HUES48 (cell line): ENCODE data around the gene GRIA2.

Experiments
- H3K27ac ChIP-seq: one replicate; pipeline ENCODE4 v1.7.0; 2013; ENCODE audit warnings: low read depth, low read length, inconsistent platforms
- H3K27me3 ChIP-seq: 2 replicates; pipeline ENCODE4 v1.6.1; 2013; ENCODE audit warnings: mild to moderate bottlenecking, low read length; ENCODE audit not compliant: control insufficient read depth, insufficient read depth
- H3K36me3 ChIP-seq: 2 replicates; pipeline ENCODE4 v1.6.1; 2013; ENCODE audit warnings: low read length; ENCODE audit not compliant: control insufficient read depth, insufficient read depth
- H3K4me1 ChIP-seq: 2 replicates; pipeline ENCODE4 v1.6.1; 2013; ENCODE audit warnings: mild to moderate bottlenecking, low read length; ENCODE audit not compliant: control insufficient read depth, insufficient read depth
- H3K4me3 ChIP-seq: 2 replicates; pipeline ENCODE4 v1.5.1; 2013; ENCODE audit warnings: mild to moderate bottlenecking, low read depth, low read length
- H3K9ac ChIP-seq: 2 replicates; pipeline ENCODE4 v1.6.1; 2013; ENCODE audit warnings: mild to moderate bottlenecking, low read depth, low read length, moderate library complexity
- H3K9me3 ChIP-seq: 2 replicates; pipeline ENCODE4 v1.6.1; 2013; ENCODE audit warnings: low read length; ENCODE audit not compliant: control insufficient read depth, insufficient read depth

The GRIA2 gene

GRCh38 chr4:157221895-157222770 lies 1.6 kb downstream of the GRIA2 start:
- no peaks in the 10 kb centered on the region for H3K9me3 ChIP-seq
- H3K27ac ChIP-seq = no peak overlapping the region
- peaks cover 3% of the 10 kb centered on the region; the same call in 1 of the 2 replicates for H3K4me1 ChIP-seq
- H3K27me3 ChIP-seq = peaks cover 72% of the 10 kb centered on the region
- H3K9ac ChIP-seq = no peak overlapping the region
- peak overlapping the region; percentile 69 for H3K4me3 ChIP-seq
- H3K36me3 ChIP-seq = no peaks in the 10 kb centered on the region

GRCh38 chr4:157222771-157223160 lies 2.2 kb downstream of the GRIA2 start:
- Histone ChIP-seq H3K4me1 (peaks cover 3% of the 10 kb centered on the region; the same call in 1 of the 2 replicates), H3K4me3 (peak overlapping the region; percentile 69), H3K27ac (no peak overlapping the region), H3K9me3 (no peaks in the 10 kb centered on the region), H3K27me3 (peaks cover 72% of the 10 kb centered on the region), H3K36me3 (no peaks in the 10 kb centered on the region), H3K9ac (no peak overlapping the region)

- H3K4me3 ChIP-seq = no peak overlapping the region
- no peaks in the 10 kb centered on the region for H3K9me3 ChIP-seq
- H3K27ac ChIP-seq = no peak overlapping the region
- H3K36me3 ChIP-seq = no peaks in the 10 kb centered on the region
- H3K4me1 ChIP-seq = peaks cover 3% of the 10 kb centered on the region; the same call in 1 of the 2 replicates
- peaks cover 67% of the 10 kb centered on the region for H3K27me3 ChIP-seq
- no peak overlapping the region for H3K9ac ChIP-seq
These were observed 2.9 kb downstream of the GRIA2 start for GRCh38 chr4:157223456-157223855.

GRCh38 chr4:157225096-157225495 lies 4.6 kb downstream of the GRIA2 start:
- Histone ChIP-seq H3K4me3 (no peak overlapping the region), H3K36me3 (no peaks in the 10 kb centered on the region), H3K27me3 (peaks cover 51% of the 10 kb centered on the region)

GRCh38 chr4:157226035-157226434 lies 5.5 kb downstream of the GRIA2 start:
- Histone ChIP-seq H3K4me1 (0 out of 2 replicates have a peak, but pooled peaks cover under 1% of the 10 kb centered on the region), H3K27me3 (peaks cover 41% of the 10 kb centered on the region), H3K4me3 (no peak overlapping the region), H3K9ac (no peak overlapping the region), H3K9me3 (no peaks in the 10 kb centered on the region), H3K27ac (no peak overlapping the region), H3K36me3 (no peaks in the 10 kb centered on the region)

More at GRCh38 chr4:157225096-157225495, 4.6 kb downstream of the GRIA2 start:
- H3K9me3 ChIP-seq = no peaks in the 10 kb centered on the region
- no peak overlapping the region for H3K27ac ChIP-seq
- no peak overlapping the region for H3K9ac ChIP-seq
- H3K4me1 ChIP-seq = 0 out of 2 replicates have a peak, but pooled peaks cover 3% of the 10 kb centered on the region

GRCh38 chr4:157226601-157227000 lies 6.1 kb downstream of the GRIA2 start:
- Histone ChIP-seq H3K27me3 (peaks cover 35% of the 10 kb centered on the region), H3K27ac (no peak overlapping the region), H3K4me1 (no peaks in the 10 kb centered on the region), H3K36me3 (no peaks in the 10 kb centered on the region), H3K9me3 (no peaks in the 10 kb centered on the region), H3K4me3 (no peak overlapping the region), H3K9ac (no peak overlapping the region)

- Histone ChIP-seq H3K27ac (no peak overlapping the region), H3K4me3 (no peak overlapping the region), H3K9ac (no peak overlapping the region), H3K4me1 (no peaks in the 10 kb centered on the region), H3K36me3 (no peaks in the 10 kb centered on the region), H3K27me3 (no peaks in the 10 kb centered on the region), H3K9me3 (no peaks in the 10 kb centered on the region)
These were observed 11.0 kb downstream of the GRIA2 start for GRCh38 chr4:157231525-157231924.

GRCh38 chr4:157242871-157243270 lies 22.3 kb downstream of the GRIA2 start:
- Histone ChIP-seq H3K9me3 (no peaks in the 10 kb centered on the region), H3K36me3 (no peaks in the 10 kb centered on the region), H3K27ac (no peak overlapping the region), H3K27me3 (peaks cover 5% of the 10 kb centered on the region; the same call in 1 of the 2 replicates), H3K4me3 (no peak overlapping the region), H3K9ac (no peak overlapping the region), H3K4me1 (no peaks in the 10 kb centered on the region)

GRCh38 chr4:157244348-157244747 lies 23.8 kb downstream of the GRIA2 start:
- no peak overlapping the region for H3K4me3 ChIP-seq

GRCh38 chr4:157245351-157245750 lies 24.8 kb downstream of the GRIA2 start:
- no peak overlapping the region for H3K9ac ChIP-seq
- H3K9me3 ChIP-seq = no peaks in the 10 kb centered on the region
- no peak overlapping the region for H3K27ac ChIP-seq
- H3K4me1 ChIP-seq = no peaks in the 10 kb centered on the region
- H3K36me3 ChIP-seq = no peaks in the 10 kb centered on the region
- no peak overlapping the region for H3K4me3 ChIP-seq
- peaks cover 5% of the 10 kb centered on the region; the same call in 1 of the 2 replicates for H3K27me3 ChIP-seq

More at GRCh38 chr4:157244348-157244747, 23.8 kb downstream of the GRIA2 start:
- H3K36me3 ChIP-seq = no peaks in the 10 kb centered on the region
- no peak overlapping the region for H3K27ac ChIP-seq
- H3K9ac ChIP-seq = no peak overlapping the region
- no peaks in the 10 kb centered on the region for H3K9me3 ChIP-seq
- peaks cover 5% of the 10 kb centered on the region; the same call in 1 of the 2 replicates for H3K27me3 ChIP-seq
- no peaks in the 10 kb centered on the region for H3K4me1 ChIP-seq

- Histone ChIP-seq H3K27ac (no peak overlapping the region), H3K4me3 (no peak overlapping the region), H3K9ac (no peak overlapping the region), H3K9me3 (no peaks in the 10 kb centered on the region), H3K27me3 (peaks cover 5% of the 10 kb centered on the region; the same call in 1 of the 2 replicates), H3K4me1 (no peaks in the 10 kb centered on the region), H3K36me3 (no peaks in the 10 kb centered on the region)
These were observed 26.4 kb downstream of the GRIA2 start for GRCh38 chr4:157246964-157247363.
